Trophoblast cell (in vitro differentiated cells and primary cell): ENCODE data around the gene DNAH17.

Experiments
- DNase-seq, 2 donors: peaks; one replicate each; pipeline ENCODE4 v3.0.0-alpha.2; 2016
- H2AFZ ChIP-seq: 2 replicates; pipeline ENCODE4 v1.6.1; 2013; ENCODE audit warnings: low read length, moderate library complexity, mild to moderate bottlenecking; ENCODE audit not compliant: insufficient read depth, poor library complexity
- H2AK5ac ChIP-seq: 2 replicates; pipeline ENCODE4 v1.6.1; 2013; ENCODE audit warnings: mild to moderate bottlenecking, low read length
- H2BK120ac ChIP-seq: 2 replicates; pipeline ENCODE4 v1.6.1; 2013; ENCODE audit warnings: low read length, mild to moderate bottlenecking, moderate library complexity; ENCODE audit not compliant: insufficient read depth, poor library complexity
- H2BK12ac ChIP-seq: 2 replicates; pipeline ENCODE4 v1.6.1; 2013; ENCODE audit warnings: mild to moderate bottlenecking, low read length, moderate library complexity
- H2BK5ac ChIP-seq: 2 replicates; pipeline ENCODE4 v1.6.1; 2013; ENCODE audit warnings: low read length, low read depth, moderate library complexity, mild to moderate bottlenecking; ENCODE audit not compliant: poor library complexity
- H3K14ac ChIP-seq: 2 replicates; pipeline ENCODE4 v1.6.1; 2013; ENCODE audit warnings: mild to moderate bottlenecking, low read length
- H3K18ac ChIP-seq: 2 replicates; pipeline ENCODE4 v1.6.1; 2013; ENCODE audit warnings: mild to moderate bottlenecking, low read length
- H3K23ac ChIP-seq: 2 replicates; pipeline ENCODE4 v1.6.1; 2013; ENCODE audit warnings: low read length
- H3K27ac ChIP-seq: 2 replicates; pipeline ENCODE4 v1.5.1; 2013; ENCODE audit warnings: low read depth, mild to moderate bottlenecking, inconsistent platforms, low read length, moderate library complexity
- H3K27me3 ChIP-seq: 2 replicates; pipeline ENCODE4 v1.6.1; 2013; ENCODE audit warnings: inconsistent platforms, mild to moderate bottlenecking, low read length, moderate library complexity; ENCODE audit not compliant: insufficient read depth
- H3K36me3 ChIP-seq, 2 experiments: 1 replicate in 1 of 2; 2 replicates in 1 of 2; pipeline ENCODE4 v1.6.1; 2013; ENCODE audit warnings: low read length in 2 of 2, mild to moderate bottlenecking in 2 of 2, moderate library complexity in 1 of 2; ENCODE audit not compliant: insufficient read depth in 2 of 2, control insufficient read depth in 1 of 2
- H3K4ac ChIP-seq: 2 replicates; pipeline ENCODE4 v1.6.1; 2013; ENCODE audit warnings: low read depth, mild to moderate bottlenecking, low read length, moderate library complexity
- H3K4me1 ChIP-seq, 2 experiments: 1 replicate in 1 of 2; 2 replicates in 1 of 2; pipeline ENCODE4 v1.6.1; 2013; ENCODE audit warnings: low read length in 2 of 2, mild to moderate bottlenecking in 2 of 2, moderate library complexity in 1 of 2; ENCODE audit not compliant: insufficient read depth in 2 of 2, control insufficient read depth in 1 of 2
- H3K4me2 ChIP-seq: 2 replicates; pipeline ENCODE4 v1.6.1; 2013; ENCODE audit warnings: inconsistent platforms, mild to moderate bottlenecking, low read length, moderate library complexity
- H3K4me3 ChIP-seq: 2 replicates; pipeline ENCODE4 v1.5.1; 2013; ENCODE audit warnings: mild to moderate bottlenecking, low read depth, low read length, inconsistent platforms
- H3K79me1 ChIP-seq: one replicate; pipeline ENCODE4 v1.6.1; 2013; ENCODE audit warnings: low read length
- H3K79me2 ChIP-seq: 2 replicates; pipeline ENCODE4 v1.6.1; 2013; ENCODE audit warnings: low read length, mild to moderate bottlenecking; ENCODE audit not compliant: control insufficient read depth, insufficient read depth, poor library complexity
- H3K9ac ChIP-seq: 2 replicates; pipeline ENCODE4 v1.6.1; 2013; ENCODE audit warnings: mild to moderate bottlenecking, low read length
- H3K9me3 ChIP-seq: 2 replicates; pipeline ENCODE4 v1.6.1; 2013; ENCODE audit warnings: low read depth, mild to moderate bottlenecking, control low read depth, inconsistent platforms, low read length; ENCODE audit not compliant: insufficient read depth
- H4K12ac ChIP-seq: 2 replicates; pipeline ENCODE4 v1.6.1; 2013; ENCODE audit warnings: low read depth, mild to moderate bottlenecking, low read length, moderate library complexity
- H4K8ac ChIP-seq: 2 replicates; pipeline ENCODE4 v1.6.1; 2013; ENCODE audit warnings: low read depth, mild to moderate bottlenecking, low read length, moderate library complexity
- H4K91ac ChIP-seq: one replicate; pipeline ENCODE4 v1.6.1; 2013; ENCODE audit warnings: low read depth, mild to moderate bottlenecking, low read length, moderate library complexity
- WGBS: extraction: QIAGEN DNeasy Blood & Tissue Kit; methylation state at CpG from one replicate; pipeline ENCODE4 v1.1.7; 2013; ENCODE audit warnings: missing lambda C conversion rate; ENCODE audit not compliant: insufficient read length, insufficient coverage; ENCODE audit errors: extremely low coverage; 5-methylcytosine and 5-hydroxymethylcytosine counted together

Gene DNAH17

GRCh38 chr17:78541488-78542206, 35.5 kb downstream of the DNAH17 start:
- DNase-seq: peak in 1 of 2 donors; percentile 14
- Histone ChIP-seq H2AK5ac (no peak overlapping the region), H3K36me3 (no peaks in the 10 kb centered on the region), H3K14ac (no peak overlapping the region), H4K91ac (no peak overlapping the region), H2BK5ac (no peak overlapping the region), H4K12ac (no peak overlapping the region), H3K9ac (no peak overlapping the region), H3K79me2 (no peaks in the 10 kb centered on the region), H3K27ac (no peak overlapping the region), H2AFZ (no peak overlapping the region), H3K79me1 (no peaks in the 10 kb centered on the region), H2BK120ac (no peak overlapping the region), H2BK12ac (no peak overlapping the region), H3K4ac (no peak overlapping the region), H3K4me1 (no peaks in the 10 kb centered on the region), H3K9me3 (peaks cover 2% of the 10 kb centered on the region), H3K4me3 (no peak overlapping the region), H3K23ac (no peak overlapping the region), H3K18ac (no peak overlapping the region), H3K4me2 (no peak overlapping the region), H3K27me3 (no peaks in the 10 kb centered on the region), H4K8ac (no peak overlapping the region)
- no CpG with 5 or more reads among the region's 7 CpGs for WGBS

GRCh38 chr17:78539781-78540180, 37.4 kb downstream of the DNAH17 start:
- Histone ChIP-seq H3K9ac (no peak overlapping the region), H3K23ac (no peak overlapping the region), H3K36me3 (no peaks in the 10 kb centered on the region), H3K9me3 (peaks cover 2% of the 10 kb centered on the region), H3K79me1 (no peaks in the 10 kb centered on the region), H3K4me1 (no peaks in the 10 kb centered on the region), H2BK12ac (no peak overlapping the region), H4K91ac (no peak overlapping the region), H2AK5ac (no peak overlapping the region), H3K14ac (no peak overlapping the region), H2AFZ (no peak overlapping the region), H2BK5ac (no peak overlapping the region), H3K79me2 (no peaks in the 10 kb centered on the region), H3K4ac (no peak overlapping the region), H3K27me3 (no peaks in the 10 kb centered on the region), H2BK120ac (no peak overlapping the region), H4K8ac (no peak overlapping the region), H3K4me2 (no peak overlapping the region), H3K4me3 (peak overlapping the region; percentile 18), H3K18ac (no peak overlapping the region), H3K27ac (no peak overlapping the region), H4K12ac (no peak overlapping the region)
- no peak for DNase-seq
- WGBS: no CpG with 5 or more reads among the region's 11 CpGs

GRCh38 chr17:78538033-78538776, 39.0 kb downstream of the DNAH17 start:
- H4K91ac ChIP-seq: no peak overlapping the region
- no peak overlapping the region for H4K8ac ChIP-seq
- no peak overlapping the region for H3K14ac ChIP-seq
- H2BK5ac ChIP-seq: no peak overlapping the region
- H3K23ac ChIP-seq: no peak overlapping the region
- peaks cover 2% of the 10 kb centered on the region for H3K9me3 ChIP-seq
- no peak overlapping the region for H4K12ac ChIP-seq
- H3K4me3 ChIP-seq: no peak overlapping the region
- H3K27me3 ChIP-seq: no peaks in the 10 kb centered on the region
- no peaks in the 10 kb centered on the region for H3K36me3 ChIP-seq
- H3K79me2 ChIP-seq: no peaks in the 10 kb centered on the region
- no peak overlapping the region for H2AFZ ChIP-seq
- no CpG with 5 or more reads among the region's 10 CpGs for WGBS
- no peak overlapping the region for H3K18ac ChIP-seq
- no peak overlapping the region for H2BK12ac ChIP-seq
- H2BK120ac ChIP-seq: no peak overlapping the region
- H3K79me1 ChIP-seq: no peaks in the 10 kb centered on the region
- no peak overlapping the region for H3K27ac ChIP-seq
- H3K9ac ChIP-seq: no peak overlapping the region
- DNase-seq: no peak
- no peak overlapping the region for H3K4me2 ChIP-seq
- no peak overlapping the region for H2AK5ac ChIP-seq
- no peak overlapping the region for H3K4ac ChIP-seq
- H3K4me1 ChIP-seq: no peaks in the 10 kb centered on the region

GRCh38 chr17:78537217-78537860, 39.9 kb downstream of the DNAH17 start:
- WGBS: no CpG with 5 or more reads among the region's 20 CpGs
- DNase-seq: no peak
- H2AFZ ChIP-seq: no peak overlapping the region

More at GRCh38 chr17:78537217-78537860, 39.9 kb downstream of the DNAH17 start:
- no peak overlapping the region for H3K27ac ChIP-seq
- no peak overlapping the region for H3K4ac ChIP-seq
- no peaks in the 10 kb centered on the region for H3K9me3 ChIP-seq
- no peak overlapping the region for H2BK120ac ChIP-seq
- H2BK12ac ChIP-seq: no peak overlapping the region
- H4K8ac ChIP-seq: no peak overlapping the region
- no peak overlapping the region for H3K23ac ChIP-seq
- no peak overlapping the region for H4K91ac ChIP-seq
- no peaks in the 10 kb centered on the region for H3K79me2 ChIP-seq
- H3K4me1 ChIP-seq: no peaks in the 10 kb centered on the region
- H3K36me3 ChIP-seq: no peaks in the 10 kb centered on the region
- H4K12ac ChIP-seq: no peak overlapping the region
- no peak overlapping the region for H2BK5ac ChIP-seq
- H3K27me3 ChIP-seq: no peaks in the 10 kb centered on the region
- no peak overlapping the region for H3K4me3 ChIP-seq
- no peak overlapping the region for H3K9ac ChIP-seq
- H3K18ac ChIP-seq: no peak overlapping the region
- H3K14ac ChIP-seq: no peak overlapping the region
- no peak overlapping the region for H3K4me2 ChIP-seq
- H3K79me1 ChIP-seq: no peaks in the 10 kb centered on the region
- H2AK5ac ChIP-seq: no peak overlapping the region
